Measurements from ENCODE around the gene PURB.

GRCh38 chr7:44872787-44873186 lies 12.5 kb downstream of the PURB start:
- TF ChIP-seq CTCF (conservative IDR thresholded peaks at IDR 0.05; ENCODE audit: low read depth in 2 of 2) (no peak), EZH2 (IDR thresholded peaks at IDR 0.05; ENCODE audit: low read depth, unreplicated experiment) (no peak), CREB1 (CRISPR knock-in tag; IDR thresholded peaks at IDR 0.05; ENCODE audit: low read depth) (no peak), EZH2phosphoT487 (IDR thresholded peaks at IDR 0.05; ENCODE audit: unreplicated experiment) (no peak)

Data from GM23338 (cell line).